DOHH2 (cell line): ENCODE data around the gene CRPPA.

Experiments
- CTCF ChIP-seq: fragments of 200-600 bp; sonication (generic); IDR thresholded peaks from one replicate; pipeline ENCODE4 v1.5.1; 2014; ENCODE audit warnings: antibody characterized with exemption, mild to moderate bottlenecking, low read depth, low read length; ENCODE audit not compliant: poor library complexity, severe bottlenecking
- EZH2phosphoT487 ChIP-seq: fragments of 200-600 bp; sonication (generic); IDR thresholded peaks from 2 replicates; pipeline ENCODE4 v1.6.1; 2017; ENCODE audit warnings: borderline replicate concordance, mild to moderate bottlenecking, antibody characterized with exemption, low read length, moderate library complexity, mixed read lengths

GRCh38 chr7:16423761-16424160 is 2.4 kb upstream of the CRPPA start:
- TF ChIP-seq CTCF, result no peak
- TF ChIP-seq EZH2phosphoT487, result no peak
